CD4-positive, alpha-beta T cell (primary cell): ENCODE results near the gene SMOC2. TPM values are rescaled to one million over a fixed set of nuclear protein-coding genes. Genes with fewer than 3 reads are reported as not detected.

ENCODE experiments used
- ATAC-seq: fragments of 200-7000 bp; cut with Tn5 transposase; one replicate; pipeline ENCODE4 v1.10.0; 2022; ENCODE audit warnings: mild to moderate bottlenecking; ENCODE audit not compliant: poor library complexity
- CTCF ChIA-PET: fragments of 350-600 bp; sonication (Branson Sonifier 250); formaldehyde crosslinking; loops from one replicate; lab custom pipeline; 2021; ENCODE audit warnings: antibody characterized with exemption, inconsistent platforms; lab: Charles Lee
- POLR2A ChIA-PET: fragments of 350-600 bp; sonication (Branson Sonifier 250); formaldehyde crosslinking; loops from one replicate; lab custom pipeline; 2021; ENCODE audit warnings: antibody characterized with exemption, inconsistent platforms; lab: Charles Lee
- DNase-seq, 14 experiments: peaks; one replicate each; pipeline ENCODE4 v3.0.0-alpha.2; 2013 to 2020; ENCODE audit warnings: mixed read lengths in 2 of 14
- H3K27ac ChIP-seq, 2 donors: one replicate each; pipeline versions ENCODE4 v1.5.1 to v1.7.0; 2013; ENCODE audit warnings: low read length in 2 of 2, low read depth in 1 of 2, mild to moderate bottlenecking in 1 of 2
- H3K27me3 ChIP-seq, 2 experiments: 1 replicate in 1 of 2; 2 replicates in 1 of 2; pipeline versions ENCODE4 v1.6.1 to v1.7.0; 2013; ENCODE audit warnings: low read length in 2 of 2, control low read depth in 1 of 2, mild to moderate bottlenecking in 1 of 2, moderate library complexity in 1 of 2; ENCODE audit not compliant: insufficient read depth in 2 of 2, control insufficient read depth in 1 of 2
- H3K36me3 ChIP-seq: one replicate; pipeline ENCODE4 v1.6.1; 2013; ENCODE audit warnings: low read length, control low read depth; ENCODE audit not compliant: insufficient read depth
- H3K4me1 ChIP-seq: one replicate; pipeline ENCODE4 v1.6.1; 2013; ENCODE audit warnings: low read length, control low read depth; ENCODE audit not compliant: insufficient read depth
- H3K4me3 ChIP-seq: one replicate; pipeline ENCODE4 v1.5.1; 2013; ENCODE audit warnings: mild to moderate bottlenecking, low read length, moderate library complexity
- H3K9me3 ChIP-seq, 2 experiments: 1 replicate in 1 of 2; 2 replicates in 1 of 2; pipeline versions ENCODE4 v1.6.1 to v1.7.0; 2013; ENCODE audit warnings: low read length in 2 of 2, mild to moderate bottlenecking in 2 of 2, control low read depth in 1 of 2, moderate library complexity in 1 of 2; ENCODE audit not compliant: control insufficient read depth in 1 of 2, insufficient read depth in 1 of 2
- H3K27ac Mint-ChIP-seq: one replicate; pipeline ENCODE4 v1.8.0; 2020; ENCODE audit warnings: mixed read lengths
- H3K27me3 Mint-ChIP-seq: one replicate; pipeline ENCODE4 v1.8.0; 2021; ENCODE audit warnings: mixed read lengths
- H3K36me3 Mint-ChIP-seq: one replicate; pipeline ENCODE4 v1.8.0; 2021; ENCODE audit warnings: low read depth, mixed read lengths
- H3K4me1 Mint-ChIP-seq: one replicate; pipeline ENCODE4 v1.8.0; 2021; ENCODE audit warnings: low read depth, mixed read lengths
- H3K4me3 Mint-ChIP-seq: one replicate; pipeline ENCODE4 v1.8.0; 2020; ENCODE audit warnings: mild to moderate bottlenecking, mixed read lengths
- H3K9me3 Mint-ChIP-seq: one replicate; pipeline ENCODE4 v1.8.0; 2020; ENCODE audit warnings: mixed read lengths
- intact Hi-C, 2 experiments: fragments of 100-400 bp; cut with DNase I in 1 of 2; cut with micrococcal nuclease in 1 of 2; formaldehyde crosslinking; loops; one replicate each; pipeline versions ENCODE4 v1.15.1 to v1.9.0; 2023 to 2025; cut with DNase I, micrococcal nuclease
- total RNA-seq, 174 experiments: library from RNA in 2 of 174; stranded (reverse) in 2 of 174; gene quantifications; one replicate each; pipeline ENCODE4 v1.2.3 and lab custom pipeline; 2021 to 2026
- TF ChIP-seq, protein P1 (sequence below): fragments of 200-600 bp; IDR thresholded peaks from one replicate; pipeline ENCODE4 v1.8.0; 2022; ENCODE audit warnings: antibody characterized with exemption, mild to moderate bottlenecking

Gene SMOC2
- total RNA-seq, 2 experiments from 2014 or later, result not detected

DNA sequence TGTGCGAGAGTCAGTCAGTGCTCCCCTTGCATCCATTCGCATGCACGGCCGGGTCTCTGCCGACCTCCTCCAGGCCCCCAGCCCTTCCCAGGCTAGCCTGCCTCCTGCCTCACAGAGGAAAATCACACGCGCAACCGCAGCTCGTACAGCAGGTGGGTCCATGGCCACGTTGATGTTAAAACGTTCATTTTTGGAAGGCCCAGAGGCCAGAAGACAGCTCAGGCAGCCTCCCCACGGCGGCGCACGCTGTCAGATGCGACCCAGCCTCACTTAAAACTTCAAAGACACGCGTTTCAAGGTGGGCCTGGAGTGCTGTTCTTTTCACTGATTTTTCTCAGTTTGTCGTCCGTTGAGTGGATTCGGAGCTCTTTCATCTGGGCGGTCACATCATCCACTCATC is 276.5 kb downstream of the SMOC2 start:
- Mint-ChIP-seq H3K27ac (no peak overlapping the region), H3K4me3 (no peak overlapping the region), H3K4me1 (no peaks in the 10 kb centered on the region), H3K9me3 (no peaks in the 10 kb centered on the region), H3K27me3 (peaks cover 7% of the 10 kb centered on the region), H3K36me3 (no peaks in the 10 kb centered on the region)
- intact Hi-C loops, result no loop called here
- Histone ChIP-seq H3K4me3 (no peak overlapping the region), H3K36me3 (no peaks in the 10 kb centered on the region), H3K27me3 (no peaks in the 10 kb centered on the region), H3K27ac (no peak overlapping the region), H3K9me3 (peaks cover 0 to 23% of the 10 kb centered on the region in 2 experiments), H3K4me1 (no peaks in the 10 kb centered on the region)
- no peak for ATAC-seq
- ChIA-PET CTCF (no interaction called here), POLR2A (no interaction called here)
- TF ChIP-seq, protein P1, sequence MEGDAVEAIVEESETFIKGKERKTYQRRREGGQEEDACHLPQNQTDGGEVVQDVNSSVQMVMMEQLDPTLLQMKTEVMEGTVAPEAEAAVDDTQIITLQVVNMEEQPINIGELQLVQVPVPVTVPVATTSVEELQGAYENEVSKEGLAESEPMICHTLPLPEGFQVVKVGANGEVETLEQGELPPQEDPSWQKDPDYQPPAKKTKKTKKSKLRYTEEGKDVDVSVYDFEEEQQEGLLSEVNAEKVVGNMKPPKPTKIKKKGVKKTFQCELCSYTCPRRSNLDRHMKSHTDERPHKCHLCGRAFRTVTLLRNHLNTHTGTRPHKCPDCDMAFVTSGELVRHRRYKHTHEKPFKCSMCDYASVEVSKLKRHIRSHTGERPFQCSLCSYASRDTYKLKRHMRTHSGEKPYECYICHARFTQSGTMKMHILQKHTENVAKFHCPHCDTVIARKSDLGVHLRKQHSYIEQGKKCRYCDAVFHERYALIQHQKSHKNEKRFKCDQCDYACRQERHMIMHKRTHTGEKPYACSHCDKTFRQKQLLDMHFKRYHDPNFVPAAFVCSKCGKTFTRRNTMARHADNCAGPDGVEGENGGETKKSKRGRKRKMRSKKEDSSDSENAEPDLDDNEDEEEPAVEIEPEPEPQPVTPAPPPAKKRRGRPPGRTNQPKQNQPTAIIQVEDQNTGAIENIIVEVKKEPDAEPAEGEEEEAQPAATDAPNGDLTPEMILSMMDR, result no peak
- no peak for DNase-seq

Other genes with a start within 250 kb of the SMOC2 start
- not detected for gene DACT2, start 121.4 kb upstream of the SMOC2 start, total RNA-seq